Measurements from ENCODE around the gene PTPRA.

DNA sequence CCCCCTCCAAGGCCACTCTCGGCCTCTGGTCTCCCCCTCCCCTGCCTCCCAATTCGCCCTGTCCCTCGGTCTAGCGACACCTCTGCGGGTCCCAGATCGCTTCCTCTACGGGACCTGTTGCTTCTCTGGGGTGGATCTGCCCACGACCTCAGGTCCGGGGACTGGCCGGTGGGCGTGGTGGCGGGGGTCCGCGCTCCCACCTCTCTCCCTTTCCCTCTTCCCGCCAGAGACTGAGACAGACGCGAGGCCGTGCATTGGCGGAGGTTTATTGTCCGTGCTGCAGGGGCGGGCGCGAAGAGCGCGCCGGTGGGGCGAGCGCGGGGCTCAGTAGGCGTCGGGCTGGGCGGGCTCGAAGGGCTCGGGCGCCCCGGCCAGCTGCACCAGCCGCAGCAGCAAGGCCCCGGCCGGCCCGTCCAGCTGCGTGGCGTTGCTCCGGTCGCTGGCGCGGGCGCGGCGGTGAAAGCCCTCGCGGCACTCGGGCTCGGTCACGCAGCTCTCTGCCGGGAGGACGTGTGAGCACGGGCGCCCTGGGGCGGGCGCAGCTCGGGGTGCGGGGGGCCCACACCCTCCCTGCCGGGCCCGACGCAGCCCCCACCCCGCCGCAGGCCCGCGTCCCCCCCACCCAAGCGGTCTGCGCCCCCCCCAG is 209.1 kb downstream of the PTPRA start:
- TF ChIP-seq SUZ12 (IDR thresholded peaks at IDR 0.05; ENCODE audit: extremely low read depth, insufficient read depth, insufficient read length) (no peak), YY1 (IDR thresholded peaks at IDR 0.05; ENCODE audit: insufficient read depth, insufficient read length) (no peak), ZNF274 (IDR thresholded peaks at IDR 0.05; ENCODE audit: low read depth, low read length) (no peak)

Data from NT2/D1 (cell line).